H1 (cell line): Measurements from ENCODE around the gene PPA2. TPM values are rescaled to one million over a fixed set of nuclear protein-coding genes. Genes with fewer than 3 reads are reported as not detected.

ENCODE experiments used
- PHF8 ChIP-seq: fragments of 200-600 bp; sonication (generic); conservative IDR thresholded peaks from 2 replicates; pipeline ENCODE4 v1.7.1; 2012; ENCODE audit warnings: low read depth, mild to moderate bottlenecking, inconsistent platforms, low read length, moderate library complexity
- SIX5 ChIP-seq: IDR thresholded peaks from 2 replicates; pipeline ENCODE4 v1.6.1; 2011; ENCODE audit warnings: mild to moderate bottlenecking, low read depth, low read length
- polyA plus RNA-seq, 7 experiments: library from polyadenylated mRNA; depleted of rRNA in 3 of 7; stranded (reverse) in 5 of 7; unstranded in 2 of 7; fragments of >200 nt in 5 of 7; fragments of 200-250 nt in 2 of 7; gene quantifications; 1 replicate in 5 of 7; 2 replicates in 1 of 7; 4 replicates in 1 of 7; pipeline versions ENCODE4 v1.2.1 to v1.2.3, GENCODE V29; 2011 to 2013; ENCODE audit warnings: missing spikeins in 2 of 7, mixed read lengths in 2 of 7
- total RNA-seq: library from RNA; stranded (reverse); fragmentation: NEBNext Ultra II Directional; extraction: Animal tissue kit (Norgen Biotek cat#: 25700); gene quantifications from 2 replicates; pipeline ENCODE4 v1.2.1, GENCODE V29; 2021
- TF ChIP-seq, protein P1 (sequence below): IDR thresholded peaks from 2 replicates; pipeline ENCODE4 v1.6.1; 2012; ENCODE audit warnings: low read length, inconsistent platforms
- TF ChIP-seq, protein P2 (sequence below), 3 experiments: IDR thresholded peaks; 1 replicate in 2 of 3; 2 replicates in 1 of 3; pipeline versions ENCODE4 v1.5.1 to v1.6.1; 2011; ENCODE audit warnings: low read length in 3 of 3, mild to moderate bottlenecking in 3 of 3, inconsistent platforms in 2 of 3, low read depth in 1 of 3, moderate library complexity in 1 of 3; ENCODE audit not compliant: insufficient read depth in 1 of 3; ENCODE audit errors: control extremely low read depth in 1 of 3

Gene PPA2
- total and polyA plus RNA-seq, 2 of the 8 experiments (the other 6 are each of a cell fraction or from before 2014, with no cell fraction given) = 24.9 to 62.7 TPM

DNA sequence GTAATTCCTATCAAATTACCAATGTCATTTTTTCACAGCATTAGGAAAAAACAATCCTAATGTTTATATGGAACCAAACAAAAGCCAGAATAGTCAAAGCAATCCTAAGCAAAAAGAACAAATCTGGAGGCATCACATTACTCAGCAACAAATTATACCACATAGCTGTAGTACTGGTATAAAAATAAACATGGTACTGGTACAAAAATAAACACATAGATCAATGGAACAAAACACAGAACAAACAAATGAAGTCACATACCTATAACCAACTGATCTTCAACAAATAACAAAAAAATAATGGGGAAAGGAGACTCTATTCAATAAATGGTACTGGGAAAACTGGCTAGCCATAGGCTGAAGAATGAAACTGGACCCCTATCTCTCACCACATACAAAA is 37.4 kb downstream of the PPA2 start (continued):
- TF ChIP-seq, protein P1, sequence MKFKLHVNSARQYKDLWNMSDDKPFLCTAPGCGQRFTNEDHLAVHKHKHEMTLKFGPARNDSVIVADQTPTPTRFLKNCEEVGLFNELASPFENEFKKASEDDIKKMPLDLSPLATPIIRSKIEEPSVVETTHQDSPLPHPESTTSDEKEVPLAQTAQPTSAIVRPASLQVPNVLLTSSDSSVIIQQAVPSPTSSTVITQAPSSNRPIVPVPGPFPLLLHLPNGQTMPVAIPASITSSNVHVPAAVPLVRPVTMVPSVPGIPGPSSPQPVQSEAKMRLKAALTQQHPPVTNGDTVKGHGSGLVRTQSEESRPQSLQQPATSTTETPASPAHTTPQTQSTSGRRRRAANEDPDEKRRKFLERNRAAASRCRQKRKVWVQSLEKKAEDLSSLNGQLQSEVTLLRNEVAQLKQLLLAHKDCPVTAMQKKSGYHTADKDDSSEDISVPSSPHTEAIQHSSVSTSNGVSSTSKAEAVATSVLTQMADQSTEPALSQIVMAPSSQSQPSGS = no peak
- no peak for TF ChIP-seq PHF8
- no peak for TF ChIP-seq SIX5
- TF ChIP-seq, protein P2, sequence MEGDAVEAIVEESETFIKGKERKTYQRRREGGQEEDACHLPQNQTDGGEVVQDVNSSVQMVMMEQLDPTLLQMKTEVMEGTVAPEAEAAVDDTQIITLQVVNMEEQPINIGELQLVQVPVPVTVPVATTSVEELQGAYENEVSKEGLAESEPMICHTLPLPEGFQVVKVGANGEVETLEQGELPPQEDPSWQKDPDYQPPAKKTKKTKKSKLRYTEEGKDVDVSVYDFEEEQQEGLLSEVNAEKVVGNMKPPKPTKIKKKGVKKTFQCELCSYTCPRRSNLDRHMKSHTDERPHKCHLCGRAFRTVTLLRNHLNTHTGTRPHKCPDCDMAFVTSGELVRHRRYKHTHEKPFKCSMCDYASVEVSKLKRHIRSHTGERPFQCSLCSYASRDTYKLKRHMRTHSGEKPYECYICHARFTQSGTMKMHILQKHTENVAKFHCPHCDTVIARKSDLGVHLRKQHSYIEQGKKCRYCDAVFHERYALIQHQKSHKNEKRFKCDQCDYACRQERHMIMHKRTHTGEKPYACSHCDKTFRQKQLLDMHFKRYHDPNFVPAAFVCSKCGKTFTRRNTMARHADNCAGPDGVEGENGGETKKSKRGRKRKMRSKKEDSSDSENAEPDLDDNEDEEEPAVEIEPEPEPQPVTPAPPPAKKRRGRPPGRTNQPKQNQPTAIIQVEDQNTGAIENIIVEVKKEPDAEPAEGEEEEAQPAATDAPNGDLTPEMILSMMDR (IDR thresholded peaks at IDR 0.05; ENCODE audit: control extremely low read depth in 1 of 3, insufficient read depth in 1 of 3, low read depth in 1 of 3, low read length in 3 of 3) = no peak
